ENCODE data around the gene CBX7.

GRCh38 chr22:39120983-39121382, 31.5 kb downstream of the CBX7 start:
- TF ChIP-seq NFRKB (IDR thresholded peaks at IDR 0.05) (no peak), ARNT (IDR thresholded peaks at IDR 0.05) (no peak), L3MBTL2 (conservative IDR thresholded peaks at IDR 0.05) (no peak), ELF4 (IDR thresholded peaks at IDR 0.05) (no peak), BHLHE40 (IDR thresholded peaks at IDR 0.05; ENCODE audit: borderline replicate concordance) (no peak), SP1 (IDR thresholded peaks at IDR 0.05) (no peak), FOXA1 (IDR thresholded peaks at IDR 0.05) (no peak), FOXM1 (IDR thresholded peaks at IDR 0.05; ENCODE audit: borderline replicate concordance) (no peak), CTBP1 (IDR thresholded peaks at IDR 0.05; ENCODE audit: borderline replicate concordance) (no peak)
- TF ChIP-seq, protein P1, sequence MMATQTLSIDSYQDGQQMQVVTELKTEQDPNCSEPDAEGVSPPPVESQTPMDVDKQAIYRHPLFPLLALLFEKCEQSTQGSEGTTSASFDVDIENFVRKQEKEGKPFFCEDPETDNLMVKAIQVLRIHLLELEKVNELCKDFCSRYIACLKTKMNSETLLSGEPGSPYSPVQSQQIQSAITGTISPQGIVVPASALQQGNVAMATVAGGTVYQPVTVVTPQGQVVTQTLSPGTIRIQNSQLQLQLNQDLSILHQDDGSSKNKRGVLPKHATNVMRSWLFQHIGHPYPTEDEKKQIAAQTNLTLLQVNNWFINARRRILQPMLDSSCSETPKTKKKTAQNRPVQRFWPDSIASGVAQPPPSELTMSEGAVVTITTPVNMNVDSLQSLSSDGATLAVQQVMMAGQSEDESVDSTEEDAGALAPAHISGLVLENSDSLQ (IDR thresholded peaks at IDR 0.05): no peak
